OCI-LY3 (cell line): ENCODE data around the gene CD70.

Experiments used
- H2AFZ ChIP-seq: fragments of 200-600, 300-600 bp; shearing (Covaris generic); 2 replicates; pipeline ENCODE4 v1.6.0; 2014; ENCODE audit warnings: antibody characterized with exemption, low read depth, low read length
- H3K27ac ChIP-seq: fragments of 200-600, 300-600 bp; sonication (generic); 2 replicates; pipeline ENCODE4 v1.5.1; 2014; ENCODE audit warnings: mild to moderate bottlenecking, low read length, moderate library complexity, mixed read lengths
- H3K27me3 ChIP-seq: fragments of 200-600, 300-600 bp; sonication (generic); 2 replicates; pipeline ENCODE4 v1.6.1; 2014; ENCODE audit warnings: low read depth, low read length, mixed read lengths
- H3K36me3 ChIP-seq: fragments of 200-600, 300-600 bp; sonication (generic); replicated peaks from 2 replicates; pipeline ENCODE3; 2014; ENCODE audit warnings: low read depth, low read length, mixed read lengths
- H3K4me1 ChIP-seq: fragments of 300-600, 200-600 bp; sonication (generic); 2 replicates; pipeline ENCODE4 v1.6.1; 2014; ENCODE audit warnings: low read length, mixed read lengths
- H3K4me2 ChIP-seq: fragments of 200-600, 300-600 bp; sonication (generic); 2 replicates; pipeline ENCODE4 v1.6.1; 2014; ENCODE audit warnings: low read length, mixed read lengths
- H3K4me3 ChIP-seq: fragments of 300-600, 200-600 bp; sonication (generic); 2 replicates; pipeline ENCODE4 v1.5.1; 2014; ENCODE audit warnings: antibody characterized with exemption, mild to moderate bottlenecking, low read length, moderate library complexity
- H3K79me2 ChIP-seq: fragments of 300-600, 200-600 bp; shearing (Covaris generic); 2 replicates; pipeline ENCODE4 v1.6.1; 2014; ENCODE audit warnings: mild to moderate bottlenecking, low read length, mixed read lengths
- H3K9ac ChIP-seq: fragments of 300-600, 200-600 bp; shearing (Covaris generic); 2 replicates; pipeline ENCODE4 v1.6.0; 2014; ENCODE audit warnings: mild to moderate bottlenecking, low read length, moderate library complexity
- H3K9me3 ChIP-seq: fragments of 200-600, 300-600 bp; shearing (Covaris generic); 2 replicates; pipeline ENCODE4 v1.6.1; 2014; ENCODE audit warnings: low read length, mixed read lengths; ENCODE audit not compliant: insufficient read depth
- H4K20me1 ChIP-seq: fragments of 200-600, 300-600 bp; sonication (generic); 2 replicates; pipeline ENCODE4 v1.6.1; 2016; ENCODE audit warnings: low read length, mixed read lengths; ENCODE audit not compliant: insufficient read depth
- CTCF ChIP-seq: fragments of 200-600, 300-600 bp; sonication (generic); IDR thresholded peaks from 2 replicates; pipeline ENCODE4 v1.5.1; 2014; ENCODE audit warnings: antibody characterized with exemption, low read length, low read depth
- EZH2phosphoT487 ChIP-seq: fragments of 200-600 bp; shearing (Covaris generic); IDR thresholded peaks from 2 replicates; pipeline ENCODE4 v1.6.1; 2018; ENCODE audit warnings: antibody characterized with exemption, mixed run types, low read depth

The CD70 gene

DNA sequence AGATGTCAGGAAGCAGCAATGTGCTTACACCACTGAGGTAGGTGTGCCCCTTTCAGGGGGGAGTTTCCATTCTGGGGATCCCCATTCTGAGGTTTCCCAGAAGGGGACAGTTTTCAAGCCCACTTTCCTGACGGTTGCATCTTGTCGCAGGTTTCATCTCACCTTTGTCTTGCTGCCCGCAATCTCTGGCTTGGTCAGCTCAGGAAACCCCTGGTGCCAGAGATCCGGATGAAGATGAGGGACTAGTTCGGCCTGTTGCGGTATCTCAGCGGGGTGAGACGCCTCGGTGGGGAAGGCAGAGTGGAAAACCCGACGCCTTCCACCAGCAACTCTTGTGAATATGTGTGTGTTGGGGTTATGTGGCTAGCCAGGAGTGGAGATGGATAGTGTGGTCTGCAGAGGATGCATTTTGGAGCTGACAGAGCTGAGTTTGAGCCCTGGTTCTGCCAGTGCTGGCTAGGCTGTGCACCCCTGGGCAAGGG lies 47.0 kb downstream of the CD70 start:
- Histone ChIP-seq H3K27me3 (no peaks in the 10 kb centered on the region), H3K4me1 (no peaks in the 10 kb centered on the region), H3K4me2 (no peak overlapping the region), H3K9me3 (no peaks in the 10 kb centered on the region), H2AFZ (no peak overlapping the region), H3K4me3 (no peak overlapping the region), H4K20me1 (0 out of 2 replicates have a peak, but pooled peaks cover 2% of the 10 kb centered on the region), H3K9ac (no peak overlapping the region), H3K79me2 (no peaks in the 10 kb centered on the region), H3K27ac (no peak overlapping the region), H3K36me3 (peaks cover 28% of the 10 kb centered on the region)
- no peak for TF ChIP-seq EZH2phosphoT487
- no peak for TF ChIP-seq CTCF

DNA sequence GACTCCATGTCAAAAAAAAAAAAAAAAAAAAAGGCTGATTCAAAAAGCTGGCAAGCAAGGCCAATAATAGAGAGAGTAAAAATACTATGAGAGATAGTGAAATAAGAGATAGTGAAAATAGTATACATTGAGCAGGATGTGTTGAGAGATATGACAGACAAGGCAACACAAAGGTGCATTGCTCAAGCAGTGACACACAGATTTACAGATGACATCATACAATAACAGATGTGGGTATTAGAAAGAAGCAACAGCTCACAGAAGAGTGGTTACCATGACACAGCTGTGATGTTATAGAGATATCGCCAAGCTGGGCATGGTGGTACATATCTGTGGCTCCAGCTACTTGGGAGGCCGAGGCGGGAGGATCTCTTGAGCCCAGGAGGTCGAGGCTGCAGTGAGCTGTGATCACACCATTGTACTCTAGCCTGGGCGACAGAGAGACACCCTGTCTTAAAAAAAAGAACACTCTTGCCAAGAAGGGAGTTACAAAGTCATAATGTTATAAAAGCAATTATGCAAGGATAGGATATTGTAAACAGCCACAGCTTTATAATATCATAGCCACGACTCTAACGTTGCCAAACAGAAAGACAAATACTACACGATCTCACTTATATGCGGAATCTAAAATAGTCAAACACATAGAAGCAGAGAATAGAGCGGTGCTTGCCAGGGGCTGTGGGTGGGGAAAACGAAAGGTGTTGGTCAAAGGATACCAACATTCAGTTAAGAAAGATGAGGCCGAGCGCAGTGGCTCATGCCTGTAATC lies 49.8 kb downstream of the CD70 start:
- Histone ChIP-seq H3K9ac (no peak overlapping the region), H3K4me2 (no peak overlapping the region), H3K4me3 (no peak overlapping the region), H3K27ac (no peak overlapping the region), H2AFZ (no peak overlapping the region), H3K36me3 (peaks cover 44% of the 10 kb centered on the region), H3K27me3 (no peaks in the 10 kb centered on the region), H3K9me3 (no peaks in the 10 kb centered on the region), H4K20me1 (peaks cover 13% of the 10 kb centered on the region), H3K79me2 (peaks cover 13% of the 10 kb centered on the region), H3K4me1 (peaks cover 24% of the 10 kb centered on the region)
- no peak for TF ChIP-seq EZH2phosphoT487
- TF ChIP-seq CTCF = no peak

DNA sequence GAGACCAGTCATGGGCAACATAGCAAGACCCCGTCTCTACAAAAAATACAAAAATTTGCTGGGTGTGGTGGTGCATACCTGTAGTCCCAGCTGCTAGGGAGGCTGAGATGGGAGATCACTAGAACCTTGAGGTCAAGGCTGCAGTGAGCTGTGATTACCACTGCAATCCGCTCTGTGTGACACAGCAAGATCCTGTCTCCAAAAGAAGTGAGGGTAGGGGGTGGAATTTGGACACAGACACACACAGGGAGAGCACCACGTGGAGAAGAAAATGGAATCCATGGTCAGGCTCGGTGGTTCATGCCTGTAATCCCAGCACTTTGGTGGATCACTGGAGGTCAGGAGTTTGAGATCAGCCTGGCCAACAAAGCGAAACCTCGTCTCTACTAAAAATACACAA lies 51.4 kb downstream of the CD70 start:
- no peak overlapping the region for H3K4me2 ChIP-seq
- no peak overlapping the region for H3K9ac ChIP-seq
- peaks cover 26% of the 10 kb centered on the region for H3K79me2 ChIP-seq
- H3K27ac ChIP-seq = no peak overlapping the region
- no peaks in the 10 kb centered on the region for H3K9me3 ChIP-seq
- H4K20me1 ChIP-seq = peaks cover 27% of the 10 kb centered on the region
- no peaks in the 10 kb centered on the region for H3K27me3 ChIP-seq
- peaks cover 57% of the 10 kb centered on the region for H3K36me3 ChIP-seq
- no peak overlapping the region for H3K4me3 ChIP-seq
- H2AFZ ChIP-seq = no peak overlapping the region
- TF ChIP-seq CTCF = no peak
- TF ChIP-seq EZH2phosphoT487 = no peak
- H3K4me1 ChIP-seq = peaks cover 38% of the 10 kb centered on the region
